ENCODE results near the gene WBP1.

DNA sequence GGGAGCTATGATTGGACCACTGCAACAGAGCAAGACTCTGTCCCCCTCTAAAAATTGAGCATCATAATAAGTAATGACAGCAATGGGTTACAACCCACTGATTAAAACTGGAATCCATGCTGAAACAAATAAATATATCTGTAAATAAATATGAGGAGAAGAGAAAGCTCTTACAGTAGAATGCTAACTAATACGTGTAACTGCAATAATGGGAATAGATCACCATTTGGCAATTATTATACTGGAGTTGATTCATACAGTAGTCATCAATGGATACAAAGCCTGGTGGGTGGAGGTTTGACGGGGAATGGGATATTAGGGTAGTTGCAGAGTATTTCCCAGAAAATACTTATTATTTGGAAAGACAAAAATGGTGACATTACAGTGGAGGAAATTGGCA, 9.5 kb upstream of the WBP1 start:
- TF ChIP-seq, protein P1, sequence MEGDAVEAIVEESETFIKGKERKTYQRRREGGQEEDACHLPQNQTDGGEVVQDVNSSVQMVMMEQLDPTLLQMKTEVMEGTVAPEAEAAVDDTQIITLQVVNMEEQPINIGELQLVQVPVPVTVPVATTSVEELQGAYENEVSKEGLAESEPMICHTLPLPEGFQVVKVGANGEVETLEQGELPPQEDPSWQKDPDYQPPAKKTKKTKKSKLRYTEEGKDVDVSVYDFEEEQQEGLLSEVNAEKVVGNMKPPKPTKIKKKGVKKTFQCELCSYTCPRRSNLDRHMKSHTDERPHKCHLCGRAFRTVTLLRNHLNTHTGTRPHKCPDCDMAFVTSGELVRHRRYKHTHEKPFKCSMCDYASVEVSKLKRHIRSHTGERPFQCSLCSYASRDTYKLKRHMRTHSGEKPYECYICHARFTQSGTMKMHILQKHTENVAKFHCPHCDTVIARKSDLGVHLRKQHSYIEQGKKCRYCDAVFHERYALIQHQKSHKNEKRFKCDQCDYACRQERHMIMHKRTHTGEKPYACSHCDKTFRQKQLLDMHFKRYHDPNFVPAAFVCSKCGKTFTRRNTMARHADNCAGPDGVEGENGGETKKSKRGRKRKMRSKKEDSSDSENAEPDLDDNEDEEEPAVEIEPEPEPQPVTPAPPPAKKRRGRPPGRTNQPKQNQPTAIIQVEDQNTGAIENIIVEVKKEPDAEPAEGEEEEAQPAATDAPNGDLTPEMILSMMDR (IDR thresholded peaks at IDR 0.05) = no peak
- TF ChIP-seq POLR2A (IDR thresholded peaks at IDR 0.05; ENCODE audit: low read depth) (no peak), POLR2AphosphoS5 (IDR thresholded peaks at IDR 0.05) (no peak), EP300 (IDR thresholded peaks at IDR 0.05) (no peak)

All from esophagus muscularis mucosa (tissue), 4 donors.